Activated naive CD4-positive, alpha-beta T cell treated with anti-CD3 and anti-CD28 coated beads, Interleukin-2, amount 50 U/mL, for 24 hours (primary cell): ENCODE measurements around the gene SETD2.
"Not testable (repeated sequence)": the region's sequence is repeated elsewhere in the genome, so short reads cannot be mapped to it uniquely, and the experiment has no call there.

ENCODE experiments used
- H3K27ac Mint-ChIP-seq: one replicate; pipeline ENCODE4 v1.8.0; 2021; ENCODE audit warnings: mild to moderate bottlenecking, mixed read lengths
- H3K27me3 Mint-ChIP-seq: one replicate; pipeline ENCODE4 v1.8.0; 2021; ENCODE audit warnings: mixed read lengths
- H3K36me3 Mint-ChIP-seq: one replicate; pipeline ENCODE4 v1.8.0; 2021; ENCODE audit warnings: mixed read lengths
- H3K4me1 Mint-ChIP-seq: one replicate; pipeline ENCODE4 v1.8.0; 2021; ENCODE audit warnings: mixed read lengths
- H3K4me3 Mint-ChIP-seq: one replicate; pipeline ENCODE4 v1.8.0; 2021; ENCODE audit warnings: mild to moderate bottlenecking, mixed read lengths
- H3K9me3 Mint-ChIP-seq: one replicate; pipeline ENCODE4 v1.8.0; 2021; ENCODE audit warnings: mixed read lengths

SETD2 gene

DNA sequence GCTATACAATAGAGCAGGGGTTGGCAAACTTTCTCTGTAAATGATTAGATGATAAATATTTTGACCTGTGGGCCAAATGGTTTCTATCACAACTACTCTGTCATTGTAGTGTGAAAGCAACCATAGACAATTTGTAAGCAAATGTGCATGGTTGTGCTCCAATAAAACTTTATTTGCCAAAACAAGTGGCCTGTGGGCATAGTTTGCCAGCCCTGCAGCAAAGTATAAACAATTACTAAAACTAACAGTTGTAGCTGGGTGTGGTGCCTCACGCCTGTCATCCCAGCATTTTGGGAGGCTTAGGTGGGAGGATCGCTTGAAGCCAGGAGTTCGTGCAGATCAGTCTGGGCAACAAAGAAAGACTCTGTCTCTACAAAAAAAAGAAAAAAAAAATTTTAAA lies 122.8 kb downstream of the SETD2 start:
- H3K27ac Mint-ChIP-seq, result no peak overlapping the region
- no peaks in the 10 kb centered on the region for H3K9me3 Mint-ChIP-seq
- peaks cover 29% of the 10 kb centered on the region for H3K36me3 Mint-ChIP-seq
- peaks cover 28% of the 10 kb centered on the region for H3K4me1 Mint-ChIP-seq
- H3K27me3 Mint-ChIP-seq, result no peaks in the 10 kb centered on the region
- no peak overlapping the region for H3K4me3 Mint-ChIP-seq

- H3K9me3 Mint-ChIP-seq, H3K27me3 Mint-ChIP-seq: not testable (repeated sequence)
- Mint-ChIP-seq H3K36me3 (peaks cover 33% of the 10 kb centered on the region), H3K27ac (peak overlapping the region; percentile 95), H3K4me3 (peak overlapping the region; percentile 53), H3K4me1 (peaks cover 38% of the 10 kb centered on the region)
Measured at GRCh38 chr3:47037302-47037701, 126.6 kb downstream of the SETD2 start.

- Mint-ChIP-seq H3K4me1 (peaks cover 47% of the 10 kb centered on the region), H3K9me3 (no peaks in the 10 kb centered on the region)
Measured at GRCh38 chr3:47036145-47036544, 127.8 kb downstream of the SETD2 start.

DNA sequence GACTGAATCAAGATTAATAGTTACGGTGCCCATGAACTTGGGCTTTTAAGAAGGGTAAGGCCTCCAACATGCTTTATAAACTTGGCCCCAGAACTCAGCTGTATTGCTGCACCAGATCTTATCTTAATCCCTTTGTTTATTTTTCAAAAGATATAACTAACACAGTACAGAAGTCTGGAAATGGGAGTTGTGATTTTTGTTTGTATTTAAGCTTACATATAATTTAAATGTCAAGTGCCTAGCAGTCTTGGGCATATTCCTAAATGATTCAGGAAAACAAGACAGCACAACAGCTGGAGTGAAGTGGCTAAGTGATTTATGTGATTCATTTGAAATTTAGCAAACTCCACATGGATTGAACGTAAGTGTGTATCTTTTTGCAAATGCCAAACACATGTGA lies 128.3 kb downstream of the SETD2 start:
- Mint-ChIP-seq H3K4me3 (no peak overlapping the region), H3K9me3 (no peaks in the 10 kb centered on the region), H3K27ac (peak overlapping the region; percentile 35), H3K36me3 (peaks cover 33% of the 10 kb centered on the region), H3K27me3 (no peaks in the 10 kb centered on the region), H3K4me1 (peaks cover 52% of the 10 kb centered on the region)

More at GRCh38 chr3:47036145-47036544, 127.8 kb downstream of the SETD2 start:
- H3K27me3 Mint-ChIP-seq, result no peaks in the 10 kb centered on the region
- no peak overlapping the region for H3K4me3 Mint-ChIP-seq
- H3K27ac Mint-ChIP-seq, result peak overlapping the region; percentile 65
- peaks cover 33% of the 10 kb centered on the region for H3K36me3 Mint-ChIP-seq

DNA sequence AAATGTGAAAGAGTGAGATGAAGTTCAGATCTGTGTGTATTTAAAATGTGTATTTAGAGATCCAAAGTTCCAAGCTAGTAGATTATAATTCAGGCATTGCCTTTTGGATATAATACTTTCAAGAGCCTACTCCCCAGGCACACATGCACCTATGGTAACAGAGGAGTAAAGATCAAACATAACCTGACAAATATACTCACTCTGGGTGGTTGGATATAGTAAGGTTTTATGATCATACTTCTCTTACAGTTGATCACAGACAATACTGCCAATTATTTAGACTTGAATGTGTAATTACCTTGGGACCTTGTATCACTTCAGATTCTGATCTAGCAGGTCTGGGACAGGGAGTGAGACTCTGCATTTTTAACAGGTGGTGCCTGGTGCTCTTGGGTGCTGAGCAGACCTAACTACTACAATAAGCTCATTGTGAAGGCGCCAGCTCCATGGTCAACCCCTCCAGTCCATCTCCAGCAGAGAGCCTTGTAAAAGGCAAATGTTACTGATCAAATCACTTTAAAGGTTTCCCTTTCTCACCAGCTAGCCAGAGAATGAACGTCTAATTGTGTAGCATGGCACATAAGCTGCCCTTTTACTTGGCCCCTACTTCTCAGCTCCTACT lies 128.9 kb downstream of the SETD2 start:
- H3K36me3 Mint-ChIP-seq, result peaks cover 30% of the 10 kb centered on the region
- no peak overlapping the region for H3K4me3 Mint-ChIP-seq
- H3K9me3 Mint-ChIP-seq, result no peaks in the 10 kb centered on the region
- no peaks in the 10 kb centered on the region for H3K27me3 Mint-ChIP-seq
- H3K27ac Mint-ChIP-seq, result peak overlapping the region; percentile 48
- peaks cover 56% of the 10 kb centered on the region for H3K4me1 Mint-ChIP-seq

DNA sequence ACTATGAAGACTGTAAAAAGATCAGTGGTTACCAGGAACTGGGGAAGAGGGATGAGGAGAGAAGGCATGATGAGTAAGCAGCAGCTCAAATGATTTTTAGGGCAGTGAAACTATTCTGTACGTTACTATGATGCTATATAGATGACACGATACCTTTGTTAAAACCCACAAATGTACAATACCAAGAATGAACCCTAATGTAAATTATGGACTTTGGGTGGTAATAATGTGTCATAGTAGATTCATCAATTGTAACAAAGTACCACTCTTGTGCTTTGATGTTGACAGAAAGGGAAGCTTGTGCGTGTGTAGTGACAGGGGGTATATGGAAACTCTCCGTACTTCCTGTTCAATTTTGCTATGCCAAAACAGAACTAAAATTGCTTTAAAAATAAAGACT lies 132.9 kb downstream of the SETD2 start:
- H3K4me1 Mint-ChIP-seq, result peaks cover 41% of the 10 kb centered on the region
- H3K27me3 Mint-ChIP-seq, H3K9me3 Mint-ChIP-seq: not testable (repeated sequence)
- peak overlapping the region; percentile 91 for H3K27ac Mint-ChIP-seq
- peaks cover 18% of the 10 kb centered on the region for H3K36me3 Mint-ChIP-seq
- H3K4me3 Mint-ChIP-seq, result peak overlapping the region; percentile 81

GRCh38 chr3:47028667-47029066 lies 135.2 kb downstream of the SETD2 start:
- Mint-ChIP-seq H3K36me3 (peaks cover 11% of the 10 kb centered on the region), H3K27ac (peak overlapping the region; percentile 18), H3K4me1 (peaks cover 49% of the 10 kb centered on the region), H3K4me3 (no peak overlapping the region), H3K9me3 (no peaks in the 10 kb centered on the region), H3K27me3 (no peaks in the 10 kb centered on the region)

DNA sequence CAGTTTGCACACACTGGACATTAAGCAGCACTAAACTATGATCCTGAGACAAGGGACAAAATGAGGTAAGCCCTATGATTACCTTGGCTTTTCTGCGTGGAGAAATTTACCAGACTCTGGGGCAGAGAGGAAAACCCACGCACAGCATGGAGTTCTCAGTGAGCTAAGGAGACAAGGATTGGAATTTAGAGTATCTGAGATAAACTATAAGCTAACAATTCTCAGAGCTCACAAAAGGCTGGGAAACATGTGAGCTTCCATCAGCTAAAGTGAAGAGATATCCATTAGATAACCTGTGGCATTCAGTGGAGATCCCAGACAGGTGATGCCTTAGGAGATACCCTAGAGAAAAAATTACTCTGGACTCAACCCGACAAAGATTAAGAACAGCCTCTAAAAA lies 135.8 kb downstream of the SETD2 start:
- Mint-ChIP-seq H3K9me3 (no peaks in the 10 kb centered on the region), H3K27ac (no peak overlapping the region), H3K36me3 (peaks cover 10% of the 10 kb centered on the region), H3K27me3 (no peaks in the 10 kb centered on the region), H3K4me1 (peaks cover 48% of the 10 kb centered on the region), H3K4me3 (no peak overlapping the region)

DNA sequence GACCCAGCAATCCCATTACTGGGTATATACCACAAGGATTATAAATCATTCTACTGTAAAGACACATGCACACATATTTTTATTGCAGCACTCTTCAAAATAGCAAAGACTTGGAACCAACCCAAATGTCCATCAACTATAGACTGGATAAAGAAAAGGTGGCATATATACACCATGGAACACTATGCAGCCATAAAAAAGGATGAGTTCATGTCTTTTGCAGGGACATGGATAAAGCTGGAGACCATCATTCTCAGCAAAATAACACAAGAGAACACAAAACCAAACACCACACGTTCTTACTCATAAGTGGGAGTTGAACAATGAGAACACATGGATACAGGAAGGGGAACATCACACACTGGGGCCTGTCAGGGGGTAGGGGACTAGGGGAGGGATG lies 137.5 kb downstream of the SETD2 start:
- H3K27ac Mint-ChIP-seq, H3K9me3 Mint-ChIP-seq, H3K27me3 Mint-ChIP-seq, H3K36me3 Mint-ChIP-seq, H3K4me3 Mint-ChIP-seq: not testable (repeated sequence)
- H3K4me1 Mint-ChIP-seq, result peaks cover 38% of the 10 kb centered on the region

DNA sequence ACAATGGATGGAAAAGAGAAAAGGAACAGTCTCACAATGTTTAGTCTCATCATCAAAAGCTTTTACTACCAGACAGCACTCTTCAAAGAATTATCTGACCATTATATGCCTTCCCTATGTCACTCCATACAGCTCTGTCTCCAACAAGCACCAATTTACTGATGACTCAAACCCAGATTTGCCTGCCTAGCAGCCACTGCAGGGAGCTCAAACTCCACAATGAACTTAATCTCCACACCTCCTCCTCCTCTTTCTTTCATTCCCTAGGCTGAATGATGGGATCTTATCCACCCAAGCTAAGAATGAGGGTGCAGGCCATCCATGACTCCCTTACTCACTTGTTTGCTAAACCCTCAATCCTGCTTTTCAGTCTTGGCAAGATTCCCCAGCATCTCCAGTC lies 139.0 kb downstream of the SETD2 start:
- Mint-ChIP-seq H3K36me3 (peaks cover 7% of the 10 kb centered on the region), H3K4me3 (no peak overlapping the region), H3K27ac (no peak overlapping the region), H3K9me3 (no peaks in the 10 kb centered on the region), H3K4me1 (peaks cover 34% of the 10 kb centered on the region), H3K27me3 (no peaks in the 10 kb centered on the region)

DNA sequence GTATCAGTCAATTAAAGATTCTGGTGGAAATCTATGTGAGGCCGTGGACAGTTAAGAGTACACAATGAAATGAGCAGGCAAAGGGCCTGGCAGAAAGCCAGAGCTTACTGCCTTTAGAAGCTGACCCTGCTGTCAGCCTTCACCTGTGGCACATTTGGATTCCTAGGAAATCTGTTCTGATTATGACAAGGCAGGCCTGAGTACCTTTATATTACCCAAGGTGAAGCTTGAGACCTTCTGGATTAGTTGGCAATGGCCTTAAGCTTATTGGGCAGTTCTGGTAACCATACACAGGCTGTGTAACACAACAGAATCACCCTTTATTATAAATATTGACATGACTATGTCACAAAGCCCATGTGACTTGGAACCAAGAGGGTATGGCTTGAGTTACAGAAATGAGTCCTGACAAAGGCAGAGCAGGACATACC lies 141.3 kb downstream of the SETD2 start:
- no peaks in the 10 kb centered on the region for H3K27me3 Mint-ChIP-seq
- peak overlapping the region; percentile 41 for H3K27ac Mint-ChIP-seq
- no peak overlapping the region for H3K4me3 Mint-ChIP-seq
- peaks cover 57% of the 10 kb centered on the region for H3K4me1 Mint-ChIP-seq
- no peaks in the 10 kb centered on the region for H3K9me3 Mint-ChIP-seq
- H3K36me3 Mint-ChIP-seq, result peaks cover 17% of the 10 kb centered on the region

GRCh38 chr3:47020311-47020710 lies 143.6 kb downstream of the SETD2 start:
- peaks cover 57% of the 10 kb centered on the region for H3K4me1 Mint-ChIP-seq
- H3K27ac Mint-ChIP-seq, result peak overlapping the region; percentile 81
- H3K4me3 Mint-ChIP-seq, result no peak overlapping the region
- H3K27me3 Mint-ChIP-seq, result no peaks in the 10 kb centered on the region
- peaks cover 10% of the 10 kb centered on the region for H3K36me3 Mint-ChIP-seq
- H3K9me3 Mint-ChIP-seq, result no peaks in the 10 kb centered on the region

DNA sequence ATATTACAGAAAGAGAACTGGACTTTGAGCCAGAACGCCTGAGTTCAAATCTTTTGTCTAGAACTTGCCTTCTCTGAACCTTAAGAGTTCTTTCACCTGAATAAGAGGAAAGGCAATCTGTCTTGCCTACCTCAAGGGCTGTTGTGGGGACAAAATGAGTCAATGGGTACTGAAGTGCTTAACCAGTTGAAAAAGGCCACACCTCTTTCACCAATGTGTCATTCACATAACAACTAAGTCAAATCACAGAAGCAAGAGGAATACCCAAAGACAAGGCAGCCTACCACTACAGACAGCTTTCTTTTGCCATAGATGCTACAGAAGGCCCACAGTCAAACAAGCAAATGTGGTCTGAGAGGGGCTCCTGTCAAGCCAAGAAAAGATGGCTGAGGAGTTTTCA lies 144.7 kb downstream of the SETD2 start:
- peaks cover 48% of the 10 kb centered on the region for H3K4me1 Mint-ChIP-seq
- no peaks in the 10 kb centered on the region for H3K9me3 Mint-ChIP-seq
- peak overlapping the region; percentile 47 for H3K27ac Mint-ChIP-seq
- H3K27me3 Mint-ChIP-seq, result no peaks in the 10 kb centered on the region
- peaks cover 10% of the 10 kb centered on the region for H3K36me3 Mint-ChIP-seq
- peak overlapping the region; percentile 48 for H3K4me3 Mint-ChIP-seq

GRCh38 chr3:47018269-47018611 lies 145.7 kb downstream of the SETD2 start:
- H3K4me1 Mint-ChIP-seq, result peaks cover 48% of the 10 kb centered on the region
- H3K27ac Mint-ChIP-seq, result peak overlapping the region; percentile 55
- H3K9me3 Mint-ChIP-seq, result no peaks in the 10 kb centered on the region
- no peak overlapping the region for H3K4me3 Mint-ChIP-seq
- H3K36me3 Mint-ChIP-seq, result peaks cover 10% of the 10 kb centered on the region
- no peaks in the 10 kb centered on the region for H3K27me3 Mint-ChIP-seq

- Mint-ChIP-seq H3K9me3 (no peaks in the 10 kb centered on the region), H3K27me3 (no peaks in the 10 kb centered on the region), H3K27ac (peak overlapping the region; percentile 79), H3K36me3 (peaks cover 10% of the 10 kb centered on the region), H3K4me1 (peaks cover 48% of the 10 kb centered on the region), H3K4me3 (no peak overlapping the region)
Measured at GRCh38 chr3:47017504-47018268, 146.2 kb downstream of the SETD2 start.

DNA sequence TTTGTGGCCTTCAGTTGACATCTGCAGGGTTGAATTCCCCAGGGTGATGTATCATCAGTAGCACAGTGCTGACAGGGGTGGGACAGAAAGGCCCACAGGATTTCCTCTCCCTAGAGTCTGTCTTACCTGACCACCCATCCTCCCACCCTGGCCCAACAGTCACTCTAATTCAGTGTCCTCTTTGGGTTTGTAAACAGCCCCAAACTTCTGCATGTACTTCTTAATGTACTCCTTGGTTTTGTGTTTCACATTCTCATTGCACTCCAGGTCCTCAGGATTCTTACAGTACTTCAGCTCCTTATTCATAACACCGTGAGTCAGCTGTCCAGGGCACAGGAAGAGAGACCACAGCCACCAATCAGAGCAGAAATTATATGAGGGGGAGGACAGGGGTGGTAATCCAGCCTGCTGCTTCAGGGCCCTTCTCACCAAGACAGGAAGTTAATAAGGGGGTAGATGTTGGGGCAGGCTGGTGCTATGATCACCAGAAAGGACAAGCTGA lies 146.9 kb downstream of the SETD2 start:
- H3K27ac Mint-ChIP-seq, result peak overlapping the region; percentile 79
- no peaks in the 10 kb centered on the region for H3K9me3 Mint-ChIP-seq
- H3K27me3 Mint-ChIP-seq, result no peaks in the 10 kb centered on the region
- H3K4me1 Mint-ChIP-seq, result peaks cover 48% of the 10 kb centered on the region
- H3K36me3 Mint-ChIP-seq, result peaks cover 10% of the 10 kb centered on the region
- H3K4me3 Mint-ChIP-seq, result peak overlapping the region; percentile 31
